GM12892 (cell line): ENCODE results near the gene DNAH11.

Experiments
- POLR2A ChIP-seq: IDR thresholded peaks from 2 replicates; pipeline ENCODE4 v1.6.1; 2011; ENCODE audit warnings: low read depth, low read length, control low read depth
- TAF1 ChIP-seq: IDR thresholded peaks from 2 replicates; pipeline ENCODE4 v1.6.1; 2011; ENCODE audit warnings: low read depth, mild to moderate bottlenecking, control low read depth, low read length, borderline replicate concordance

DNA sequence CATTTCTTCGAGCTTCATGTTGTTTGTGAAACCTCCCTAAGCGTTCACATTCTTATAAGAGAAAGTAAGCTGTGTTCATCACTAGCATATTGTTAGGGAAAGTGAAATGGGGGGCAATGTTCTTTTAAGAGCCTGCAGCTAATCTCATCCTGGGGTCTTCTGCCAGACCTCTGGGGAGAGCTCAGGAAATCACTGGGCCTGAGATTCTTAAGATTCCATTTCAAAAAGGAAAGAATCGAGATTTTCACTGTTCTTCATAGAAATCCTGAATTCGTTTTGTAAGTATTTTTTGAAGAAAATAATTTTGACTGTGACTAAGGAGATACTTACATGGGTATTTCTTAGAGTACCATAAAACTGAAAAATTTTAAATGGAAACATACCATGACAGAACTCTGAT lies 242.2 kb downstream of the DNAH11 start:
- no peak for TF ChIP-seq POLR2A
- TF ChIP-seq TAF1: no peak
